Measurements from ENCODE around the gene BEST3. TPM values are rescaled to one million over a fixed set of nuclear protein-coding genes. Genes with fewer than 3 reads are reported as not detected.

BEST3 gene
- total and polyA plus RNA-seq, 2 experiments from 2014 or later, result not detected

DNA sequence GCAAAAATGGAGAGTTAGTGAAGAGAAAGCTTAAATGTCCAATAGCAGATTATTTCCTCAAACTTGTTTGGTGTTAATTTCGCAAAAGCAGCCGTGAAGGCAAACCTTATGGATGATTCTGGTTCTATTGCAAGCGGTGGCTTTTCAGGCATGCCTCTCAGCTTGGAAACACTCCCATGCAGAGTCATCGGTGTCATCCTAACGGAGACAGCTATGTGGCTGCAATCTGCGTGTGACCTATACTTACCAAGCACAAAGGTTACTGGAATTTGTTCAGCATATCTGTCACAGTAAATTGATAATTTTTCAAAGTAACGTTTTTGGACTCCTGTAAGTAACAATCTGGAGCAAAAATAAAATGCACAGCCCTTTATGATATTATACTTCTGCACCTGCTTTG is 5.0 kb downstream of the BEST3 start (continued):
- no peak for TF ChIP-seq JUNB (IDR thresholded peaks at IDR 0.05; ENCODE audit: unreplicated experiment)

DNA sequence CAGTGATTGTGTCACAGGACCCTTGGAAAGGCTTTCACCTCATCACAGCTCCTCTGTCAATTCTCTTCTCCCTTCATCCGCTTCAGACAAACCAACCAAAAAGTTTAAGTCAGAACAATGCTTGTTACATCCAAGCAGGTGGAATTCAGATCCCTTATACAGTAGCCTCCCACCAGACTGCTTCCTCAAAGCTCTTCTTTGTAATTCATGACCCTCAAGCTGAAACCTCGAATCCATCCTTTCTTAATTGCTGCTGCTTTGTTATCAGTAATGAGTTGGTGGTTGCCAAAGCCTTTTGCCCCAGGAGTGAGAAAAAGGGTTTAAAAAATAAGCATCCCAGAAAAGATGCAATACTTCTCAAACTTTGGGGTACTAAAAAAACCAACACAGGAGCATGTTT is 9.5 kb downstream of the BEST3 start:
- H3K4me2 ChIP-seq, result 0 out of 2 replicates have a peak overlapping the region, but pooled peaks have one; percentile 33
- H3K36me3 ChIP-seq (ENCODE audit: insufficient read depth), result no peaks in the 10 kb centered on the region
- ATAC-seq (peak; percentile 72), DNase-seq (ENCODE audit: low spot score) (peak; percentile 50)
- TF ChIP-seq EZH2 (IDR thresholded peaks at IDR 0.05; ENCODE audit: low read depth, unreplicated experiment) (no peak), CREB1 (CRISPR knock-in tag; IDR thresholded peaks at IDR 0.05; ENCODE audit: low read depth) (no peak), JUNB (IDR thresholded peaks at IDR 0.05; ENCODE audit: unreplicated experiment) (no peak), ZNF114 (CRISPR knock-in tag; IDR thresholded peaks at IDR 0.05) (no peak), STAT1 (IDR thresholded peaks at IDR 0.05; ENCODE audit: unreplicated experiment) (no peak), NANOG (IDR thresholded peaks at IDR 0.05; ENCODE audit: borderline replicate concordance) (no peak), POLR2AphosphoS5 (IDR thresholded peaks at IDR 0.05; ENCODE audit: low read depth) (no peak), ZNF331 (CRISPR knock-in tag; IDR thresholded peaks at IDR 0.05; ENCODE audit: low read depth) (no peak), EZH2phosphoT487 (IDR thresholded peaks at IDR 0.05; ENCODE audit: unreplicated experiment) (no peak)
- TF ChIP-seq, protein P1, sequence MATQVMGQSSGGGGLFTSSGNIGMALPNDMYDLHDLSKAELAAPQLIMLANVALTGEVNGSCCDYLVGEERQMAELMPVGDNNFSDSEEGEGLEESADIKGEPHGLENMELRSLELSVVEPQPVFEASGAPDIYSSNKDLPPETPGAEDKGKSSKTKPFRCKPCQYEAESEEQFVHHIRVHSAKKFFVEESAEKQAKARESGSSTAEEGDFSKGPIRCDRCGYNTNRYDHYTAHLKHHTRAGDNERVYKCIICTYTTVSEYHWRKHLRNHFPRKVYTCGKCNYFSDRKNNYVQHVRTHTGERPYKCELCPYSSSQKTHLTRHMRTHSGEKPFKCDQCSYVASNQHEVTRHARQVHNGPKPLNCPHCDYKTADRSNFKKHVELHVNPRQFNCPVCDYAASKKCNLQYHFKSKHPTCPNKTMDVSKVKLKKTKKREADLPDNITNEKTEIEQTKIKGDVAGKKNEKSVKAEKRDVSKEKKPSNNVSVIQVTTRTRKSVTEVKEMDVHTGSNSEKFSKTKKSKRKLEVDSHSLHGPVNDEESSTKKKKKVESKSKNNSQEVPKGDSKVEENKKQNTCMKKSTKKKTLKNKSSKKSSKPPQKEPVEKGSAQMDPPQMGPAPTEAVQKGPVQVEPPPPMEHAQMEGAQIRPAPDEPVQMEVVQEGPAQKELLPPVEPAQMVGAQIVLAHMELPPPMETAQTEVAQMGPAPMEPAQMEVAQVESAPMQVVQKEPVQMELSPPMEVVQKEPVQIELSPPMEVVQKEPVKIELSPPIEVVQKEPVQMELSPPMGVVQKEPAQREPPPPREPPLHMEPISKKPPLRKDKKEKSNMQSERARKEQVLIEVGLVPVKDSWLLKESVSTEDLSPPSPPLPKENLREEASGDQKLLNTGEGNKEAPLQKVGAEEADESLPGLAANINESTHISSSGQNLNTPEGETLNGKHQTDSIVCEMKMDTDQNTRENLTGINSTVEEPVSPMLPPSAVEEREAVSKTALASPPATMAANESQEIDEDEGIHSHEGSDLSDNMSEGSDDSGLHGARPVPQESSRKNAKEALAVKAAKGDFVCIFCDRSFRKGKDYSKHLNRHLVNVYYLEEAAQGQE (IDR thresholded peaks at IDR 0.05; ENCODE audit: unreplicated experiment), result no peak
- TF ChIP-seq, protein P2, sequence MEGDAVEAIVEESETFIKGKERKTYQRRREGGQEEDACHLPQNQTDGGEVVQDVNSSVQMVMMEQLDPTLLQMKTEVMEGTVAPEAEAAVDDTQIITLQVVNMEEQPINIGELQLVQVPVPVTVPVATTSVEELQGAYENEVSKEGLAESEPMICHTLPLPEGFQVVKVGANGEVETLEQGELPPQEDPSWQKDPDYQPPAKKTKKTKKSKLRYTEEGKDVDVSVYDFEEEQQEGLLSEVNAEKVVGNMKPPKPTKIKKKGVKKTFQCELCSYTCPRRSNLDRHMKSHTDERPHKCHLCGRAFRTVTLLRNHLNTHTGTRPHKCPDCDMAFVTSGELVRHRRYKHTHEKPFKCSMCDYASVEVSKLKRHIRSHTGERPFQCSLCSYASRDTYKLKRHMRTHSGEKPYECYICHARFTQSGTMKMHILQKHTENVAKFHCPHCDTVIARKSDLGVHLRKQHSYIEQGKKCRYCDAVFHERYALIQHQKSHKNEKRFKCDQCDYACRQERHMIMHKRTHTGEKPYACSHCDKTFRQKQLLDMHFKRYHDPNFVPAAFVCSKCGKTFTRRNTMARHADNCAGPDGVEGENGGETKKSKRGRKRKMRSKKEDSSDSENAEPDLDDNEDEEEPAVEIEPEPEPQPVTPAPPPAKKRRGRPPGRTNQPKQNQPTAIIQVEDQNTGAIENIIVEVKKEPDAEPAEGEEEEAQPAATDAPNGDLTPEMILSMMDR (conservative IDR thresholded peaks at IDR 0.05; ENCODE audit: low read depth in 2 of 2), result no peak
- TF ChIP-seq, protein P3, sequence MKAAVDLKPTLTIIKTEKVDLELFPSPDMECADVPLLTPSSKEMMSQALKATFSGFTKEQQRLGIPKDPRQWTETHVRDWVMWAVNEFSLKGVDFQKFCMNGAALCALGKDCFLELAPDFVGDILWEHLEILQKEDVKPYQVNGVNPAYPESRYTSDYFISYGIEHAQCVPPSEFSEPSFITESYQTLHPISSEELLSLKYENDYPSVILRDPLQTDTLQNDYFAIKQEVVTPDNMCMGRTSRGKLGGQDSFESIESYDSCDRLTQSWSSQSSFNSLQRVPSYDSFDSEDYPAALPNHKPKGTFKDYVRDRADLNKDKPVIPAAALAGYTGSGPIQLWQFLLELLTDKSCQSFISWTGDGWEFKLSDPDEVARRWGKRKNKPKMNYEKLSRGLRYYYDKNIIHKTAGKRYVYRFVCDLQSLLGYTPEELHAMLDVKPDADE (IDR thresholded peaks at IDR 0.05), result no peak
- TF ChIP-seq, protein P4, sequence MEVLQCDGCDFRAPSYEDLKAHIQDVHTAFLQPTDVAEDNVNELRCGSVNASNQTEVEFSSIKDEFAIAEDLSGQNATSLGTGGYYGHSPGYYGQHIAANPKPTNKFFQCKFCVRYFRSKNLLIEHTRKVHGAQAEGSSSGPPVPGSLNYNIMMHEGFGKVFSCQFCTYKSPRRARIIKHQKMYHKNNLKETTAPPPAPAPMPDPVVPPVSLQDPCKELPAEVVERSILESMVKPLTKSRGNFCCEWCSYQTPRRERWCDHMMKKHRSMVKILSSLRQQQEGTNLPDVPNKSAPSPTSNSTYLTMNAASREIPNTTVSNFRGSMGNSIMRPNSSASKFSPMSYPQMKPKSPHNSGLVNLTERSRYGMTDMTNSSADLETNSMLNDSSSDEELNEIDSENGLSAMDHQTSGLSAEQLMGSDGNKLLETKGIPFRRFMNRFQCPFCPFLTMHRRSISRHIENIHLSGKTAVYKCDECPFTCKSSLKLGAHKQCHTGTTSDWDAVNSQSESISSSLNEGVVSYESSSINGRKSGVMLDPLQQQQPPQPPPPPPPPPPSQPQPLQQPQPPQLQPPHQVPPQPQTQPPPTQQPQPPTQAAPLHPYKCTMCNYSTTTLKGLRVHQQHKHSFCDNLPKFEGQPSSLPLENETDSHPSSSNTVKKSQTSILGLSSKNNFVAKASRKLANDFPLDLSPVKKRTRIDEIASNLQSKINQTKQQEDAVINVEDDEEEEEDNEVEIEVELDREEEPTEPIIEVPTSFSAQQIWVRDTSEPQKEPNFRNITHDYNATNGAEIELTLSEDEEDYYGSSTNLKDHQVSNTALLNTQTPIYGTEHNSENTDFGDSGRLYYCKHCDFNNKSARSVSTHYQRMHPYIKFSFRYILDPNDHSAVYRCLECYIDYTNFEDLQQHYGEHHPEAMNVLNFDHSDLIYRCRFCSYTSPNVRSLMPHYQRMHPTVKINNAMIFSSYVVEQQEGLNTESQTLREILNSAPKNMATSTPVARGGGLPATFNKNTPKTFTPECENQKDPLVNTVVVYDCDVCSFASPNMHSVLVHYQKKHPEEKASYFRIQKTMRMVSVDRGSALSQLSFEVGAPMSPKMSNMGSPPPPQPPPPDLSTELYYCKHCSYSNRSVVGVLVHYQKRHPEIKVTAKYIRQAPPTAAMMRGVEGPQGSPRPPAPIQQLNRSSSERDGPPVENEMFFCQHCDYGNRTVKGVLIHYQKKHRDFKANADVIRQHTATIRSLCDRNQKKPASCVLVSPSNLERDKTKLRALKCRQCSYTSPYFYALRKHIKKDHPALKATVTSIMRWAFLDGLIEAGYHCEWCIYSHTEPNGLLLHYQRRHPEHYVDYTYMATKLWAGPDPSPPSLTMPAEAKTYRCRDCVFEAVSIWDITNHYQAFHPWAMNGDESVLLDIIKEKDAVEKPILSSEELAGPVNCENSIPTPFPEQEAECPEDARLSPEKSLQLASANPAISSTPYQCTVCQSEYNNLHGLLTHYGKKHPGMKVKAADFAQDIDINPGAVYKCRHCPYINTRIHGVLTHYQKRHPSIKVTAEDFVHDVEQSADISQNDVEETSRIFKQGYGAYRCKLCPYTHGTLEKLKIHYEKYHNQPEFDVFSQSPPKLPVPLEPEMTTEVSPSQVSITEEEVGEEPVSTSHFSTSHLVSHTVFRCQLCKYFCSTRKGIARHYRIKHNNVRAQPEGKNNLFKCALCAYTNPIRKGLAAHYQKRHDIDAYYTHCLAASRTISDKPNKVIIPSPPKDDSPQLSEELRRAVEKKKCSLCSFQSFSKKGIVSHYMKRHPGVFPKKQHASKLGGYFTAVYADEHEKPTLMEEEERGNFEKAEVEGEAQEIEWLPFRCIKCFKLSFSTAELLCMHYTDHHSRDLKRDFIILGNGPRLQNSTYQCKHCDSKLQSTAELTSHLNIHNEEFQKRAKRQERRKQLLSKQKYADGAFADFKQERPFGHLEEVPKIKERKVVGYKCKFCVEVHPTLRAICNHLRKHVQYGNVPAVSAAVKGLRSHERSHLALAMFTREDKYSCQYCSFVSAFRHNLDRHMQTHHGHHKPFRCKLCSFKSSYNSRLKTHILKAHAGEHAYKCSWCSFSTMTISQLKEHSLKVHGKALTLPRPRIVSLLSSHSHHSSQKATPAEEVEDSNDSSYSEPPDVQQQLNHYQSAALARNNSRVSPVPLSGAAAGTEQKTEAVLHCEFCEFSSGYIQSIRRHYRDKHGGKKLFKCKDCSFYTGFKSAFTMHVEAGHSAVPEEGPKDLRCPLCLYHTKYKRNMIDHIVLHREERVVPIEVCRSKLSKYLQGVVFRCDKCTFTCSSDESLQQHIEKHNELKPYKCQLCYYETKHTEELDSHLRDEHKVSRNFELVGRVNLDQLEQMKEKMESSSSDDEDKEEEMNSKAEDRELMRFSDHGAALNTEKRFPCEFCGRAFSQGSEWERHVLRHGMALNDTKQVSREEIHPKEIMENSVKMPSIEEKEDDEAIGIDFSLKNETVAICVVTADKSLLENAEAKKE (CRISPR knock-in tag; IDR thresholded peaks at IDR 0.05), result no peak
- no peaks in the 10 kb centered on the region for H3K27me3 Mint-ChIP-seq (ENCODE audit: insufficient read depth, low read depth, poor library complexity)
- H3K9me2 ChIP-seq (ENCODE audit: insufficient read depth), result no peaks in the 10 kb centered on the region
- no peak overlapping the region for H3K4me3 ChIP-seq
- peaks cover 33% of the 10 kb centered on the region for H3K4me1 Mint-ChIP-seq
- peaks cover 5% of the 10 kb centered on the region; the same call in 1 of the 2 replicates for H3F3A ChIP-seq (replicated peaks; ENCODE audit: low read depth)
- H3K27ac ChIP-seq (ENCODE audit: low read depth), result no peak overlapping the region
- H3K79me2 ChIP-seq (replicated peaks; ENCODE audit: insufficient read depth), result no peaks in the 10 kb centered on the region
- H3K27me3 ChIP-seq (ENCODE audit: insufficient read depth), result no peaks in the 10 kb centered on the region
- no peaks in the 10 kb centered on the region for H3K36me3 Mint-ChIP-seq (ENCODE audit: low read depth)
- H3K27ac Mint-ChIP-seq, result no peak overlapping the region
- no peaks in the 10 kb centered on the region for H4K20me1 ChIP-seq (replicated peaks; ENCODE audit: insufficient read depth)
- no peak overlapping the region for H3K4me3 Mint-ChIP-seq
- H3K9me3 Mint-ChIP-seq, result no peaks in the 10 kb centered on the region
- H2AFZ ChIP-seq, result no peak overlapping the region
- peaks cover 23% of the 10 kb centered on the region for H3K4me1 ChIP-seq (ENCODE audit: insufficient read depth)

All from GM23338 (cell line).